Stimulated activated memory B cell treated with anti-CD40 and anti-IgM and Interleukin-4, amounts not matched to agents 10 μg/mL and 1 μg/mL and 100 μg/mL, for 72 hours (primary cell): ENCODE results near the gene ZNF485.
A peak's percentile ranks its signal among the peaks of the same experiment; 100 is the strongest.
"Not testable (repeated sequence)": the region's sequence is repeated elsewhere in the genome, so short reads cannot be mapped to it uniquely, and the experiment has no call there.

Source experiments
- ATAC-seq: fragments of 150-1000 bp; cut with Tn5 transposase; 2 replicates; pipeline ENCODE4 v1.10.0; 2021
- H3K27ac Mint-ChIP-seq: one replicate; pipeline ENCODE4 v1.8.0; 2022; ENCODE audit warnings: mild to moderate bottlenecking, mixed read lengths
- H3K27me3 Mint-ChIP-seq: one replicate; pipeline ENCODE4 v1.8.0; 2022; ENCODE audit warnings: mixed read lengths
- H3K36me3 Mint-ChIP-seq: one replicate; pipeline ENCODE4 v1.8.0; 2022; ENCODE audit warnings: mixed read lengths
- H3K4me1 Mint-ChIP-seq: one replicate; pipeline ENCODE4 v1.8.0; 2022; ENCODE audit warnings: mixed read lengths
- H3K4me3 Mint-ChIP-seq: one replicate; pipeline ENCODE4 v1.8.0; 2022; ENCODE audit warnings: mild to moderate bottlenecking, moderate library complexity, mixed read lengths
- H3K9me3 Mint-ChIP-seq: one replicate; pipeline ENCODE4 v1.8.0; 2022; ENCODE audit warnings: mixed read lengths

The ZNF485 gene

DNA sequence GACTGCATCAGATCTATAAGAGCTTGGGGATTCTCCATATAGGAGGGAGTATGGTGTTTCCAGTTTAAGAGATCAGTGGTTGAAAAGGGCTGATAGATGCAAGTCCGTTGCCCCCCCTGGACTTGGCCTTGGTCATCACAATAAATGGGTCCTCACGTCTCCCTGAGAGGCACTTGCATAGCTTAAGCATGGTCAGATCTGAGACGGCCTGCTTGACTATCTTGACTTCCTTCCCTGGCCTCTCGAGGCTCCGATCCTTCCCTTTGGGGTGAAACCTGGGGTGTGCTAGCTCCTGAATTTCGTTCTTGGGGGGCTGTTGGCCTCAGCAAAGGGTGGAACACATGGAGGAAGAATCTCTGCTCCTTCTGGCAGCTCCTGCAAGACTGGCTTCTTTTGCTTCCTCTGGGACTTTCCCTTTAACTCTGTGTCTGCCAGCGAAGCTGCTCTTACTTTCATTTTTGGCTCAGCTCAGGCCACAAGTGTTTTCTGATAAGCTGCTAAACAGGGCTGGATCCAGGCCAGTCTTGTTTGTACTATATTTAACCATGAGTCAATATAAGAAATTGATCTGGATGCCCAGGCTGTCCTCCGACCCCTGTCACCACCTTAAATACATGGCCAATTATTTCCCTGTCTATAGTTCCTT is 11.2 kb upstream of the ZNF485 start:
- Mint-ChIP-seq H3K9me3 (peaks cover 8% of the 10 kb centered on the region), H3K4me1 (peaks cover 24% of the 10 kb centered on the region), H3K27ac (peak overlapping the region; percentile 88), H3K27me3 (no peaks in the 10 kb centered on the region), H3K4me3 (peak overlapping the region; percentile 84), H3K36me3 (peaks cover 10% of the 10 kb centered on the region)
- peak; percentile 91 for ATAC-seq

DNA sequence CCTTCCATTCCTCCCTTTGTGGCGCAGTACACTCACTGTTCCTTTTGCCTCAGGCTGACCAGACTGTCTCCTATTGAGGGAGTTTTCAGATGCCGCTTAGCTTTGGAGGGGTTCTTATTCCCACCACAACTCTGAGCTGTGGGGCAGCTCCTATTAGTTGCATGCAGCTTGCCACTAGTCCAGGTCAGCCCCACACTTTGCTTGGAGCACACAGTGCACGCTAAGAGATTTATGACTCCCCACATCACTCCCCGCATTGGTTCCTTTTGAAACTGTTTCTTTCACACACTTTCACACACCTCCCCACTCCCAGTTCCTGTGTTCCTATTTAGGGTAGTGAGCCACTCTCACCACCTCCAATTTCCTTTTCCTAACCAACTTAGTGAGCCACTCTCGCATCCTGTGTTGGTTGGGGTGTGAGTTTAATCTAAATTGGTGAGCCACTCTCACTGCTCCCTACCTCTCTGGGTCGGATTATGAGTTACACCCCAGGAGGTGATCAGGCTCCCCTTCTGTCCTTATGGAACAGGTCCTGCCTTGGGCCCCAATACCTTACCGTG is 10.4 kb upstream of the ZNF485 start:
- ATAC-seq = peak; percentile 53
- Mint-ChIP-seq H3K4me3 (peak overlapping the region; percentile 27), H3K9me3 (peaks cover 6% of the 10 kb centered on the region), H3K4me1 (peaks cover 24% of the 10 kb centered on the region), H3K27ac (peak overlapping the region; percentile 88), H3K27me3 (no peaks in the 10 kb centered on the region), H3K36me3 (peaks cover 10% of the 10 kb centered on the region)

DNA sequence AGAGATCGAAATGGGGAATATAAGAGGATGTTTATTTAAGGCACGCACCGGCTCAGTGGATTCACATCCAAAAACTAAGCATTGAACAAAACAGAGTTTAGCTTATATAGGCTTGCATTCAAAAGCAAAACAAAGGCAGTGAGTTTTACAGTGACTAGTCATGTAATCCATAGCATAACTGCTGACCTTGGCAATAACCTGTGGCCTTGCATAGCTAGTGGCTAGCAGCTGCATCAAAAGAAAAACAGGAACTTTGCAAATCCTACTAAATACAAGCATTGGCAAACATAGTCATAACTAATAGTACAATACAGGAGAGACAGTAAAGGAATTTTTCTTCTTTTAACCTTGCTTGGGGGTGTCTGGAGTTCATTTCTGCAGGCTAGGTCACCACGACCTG is 9.7 kb upstream of the ZNF485 start:
- Mint-ChIP-seq H3K4me1 (peaks cover 24% of the 10 kb centered on the region), H3K27ac (no peak overlapping the region), H3K4me3 (no peak overlapping the region), H3K27me3 (no peaks in the 10 kb centered on the region), H3K9me3 (peaks cover 6% of the 10 kb centered on the region), H3K36me3 (peaks cover 10% of the 10 kb centered on the region)
- no peak for ATAC-seq

DNA sequence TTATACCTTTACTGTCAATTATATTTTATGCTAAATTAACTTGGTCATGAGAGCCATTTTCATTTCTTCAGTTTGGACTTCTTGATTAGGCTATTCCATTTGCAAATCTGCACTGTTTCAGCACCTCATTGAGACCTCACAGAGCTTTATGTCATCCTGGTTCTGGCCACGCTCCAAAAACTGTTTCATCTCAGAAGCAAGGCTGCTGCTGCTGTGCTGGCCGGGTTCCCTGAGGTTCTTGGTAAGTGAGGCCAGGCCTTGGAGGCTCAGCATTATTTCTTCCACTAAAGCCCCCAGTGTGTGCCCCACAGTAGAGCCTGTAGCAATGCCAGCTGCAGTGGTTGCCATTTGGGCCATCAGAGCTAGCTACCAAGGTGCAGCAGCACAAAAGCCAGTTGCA is 7.8 kb upstream of the ZNF485 start:
- peaks cover 8% of the 10 kb centered on the region for H3K27me3 Mint-ChIP-seq
- H3K9me3 Mint-ChIP-seq = peaks cover 6% of the 10 kb centered on the region
- no peak overlapping the region for H3K4me3 Mint-ChIP-seq
- H3K4me1 Mint-ChIP-seq = peaks cover 24% of the 10 kb centered on the region
- H3K36me3 Mint-ChIP-seq = peaks cover 6% of the 10 kb centered on the region
- no peak for ATAC-seq
- no peak overlapping the region for H3K27ac Mint-ChIP-seq

DNA sequence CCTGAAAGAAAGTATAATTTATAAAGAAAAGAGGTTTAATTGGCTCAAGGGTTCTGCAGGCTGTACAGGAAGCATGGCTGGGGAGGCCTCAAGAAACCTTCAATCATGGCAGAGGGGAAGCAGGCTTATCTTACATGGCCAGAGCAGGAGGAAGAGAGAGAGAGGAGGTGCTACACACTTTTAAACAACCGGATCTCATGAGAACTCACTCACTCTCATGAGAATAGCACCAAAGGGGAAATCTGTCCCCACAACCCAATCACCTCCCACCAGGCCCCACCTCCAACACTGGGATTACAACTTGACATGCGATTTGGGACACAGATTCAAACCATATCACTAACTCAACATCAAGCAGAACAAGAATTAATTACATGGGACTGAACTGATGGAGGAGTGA is 6.9 kb upstream of the ZNF485 start:
- Mint-ChIP-seq H3K4me3 (no peak overlapping the region), H3K4me1 (peaks cover 19% of the 10 kb centered on the region)
- ATAC-seq = no peak

DNA sequence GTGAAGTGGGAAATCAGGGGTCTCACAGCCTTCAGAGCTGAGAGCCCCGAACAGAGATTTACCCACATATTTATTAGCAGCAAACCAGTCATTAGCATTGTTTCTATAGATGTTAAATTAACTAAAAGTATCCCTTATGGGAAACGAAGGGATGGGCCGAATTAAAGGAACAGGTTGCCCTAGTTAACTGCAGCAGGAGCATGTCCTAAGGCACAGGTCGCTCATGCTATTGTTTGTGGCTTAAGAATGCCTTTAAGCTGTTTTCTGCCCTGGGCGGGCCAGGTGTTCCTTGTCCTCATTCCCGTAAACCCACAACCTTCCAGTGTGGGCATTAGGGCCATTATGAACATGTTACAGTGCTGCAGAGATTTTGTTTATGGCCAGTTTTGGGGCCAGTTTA is 4.7 kb upstream of the ZNF485 start:
- ATAC-seq, H3K27ac Mint-ChIP-seq, H3K27me3 Mint-ChIP-seq, H3K4me1 Mint-ChIP-seq, H3K4me3 Mint-ChIP-seq, H3K9me3 Mint-ChIP-seq, H3K36me3 Mint-ChIP-seq: not testable (repeated sequence)

More for the DNA sequence above, 6.9 kb upstream of the ZNF485 start:
- no peak overlapping the region for H3K27ac Mint-ChIP-seq
- H3K27me3 Mint-ChIP-seq = peaks cover 8% of the 10 kb centered on the region
- H3K36me3 Mint-ChIP-seq = peaks cover 1% of the 10 kb centered on the region
- peaks cover 3% of the 10 kb centered on the region for H3K9me3 Mint-ChIP-seq

DNA sequence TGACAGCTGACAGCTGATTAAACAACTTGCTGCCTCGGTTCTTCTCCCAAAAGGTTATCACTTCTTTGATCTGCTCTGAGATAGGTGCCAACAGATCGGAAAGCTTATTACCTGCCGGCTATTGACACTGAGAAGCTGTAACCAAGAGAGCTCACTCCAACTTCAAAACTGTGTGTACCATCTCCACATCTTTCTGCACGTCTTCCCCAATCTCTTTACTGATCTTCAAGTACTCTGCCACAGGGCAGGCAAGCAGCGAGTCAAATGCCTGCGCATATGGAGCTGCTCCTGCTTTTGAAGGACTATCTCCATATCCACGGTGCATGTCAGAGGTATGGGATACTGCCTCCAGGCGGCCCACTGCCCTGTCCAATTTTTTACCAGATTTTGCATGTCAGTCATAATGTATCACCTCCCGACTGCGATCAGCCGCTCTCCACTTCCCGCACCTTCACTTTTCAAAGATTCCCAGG is 352 bp upstream of the ZNF485 start:
- Mint-ChIP-seq H3K9me3 (peaks cover 6% of the 10 kb centered on the region), H3K27me3 (peaks cover 8% of the 10 kb centered on the region), H3K4me1 (peaks cover 37% of the 10 kb centered on the region), H3K27ac (peak overlapping the region; percentile 78), H3K36me3 (peaks cover 30% of the 10 kb centered on the region), H3K4me3 (peak overlapping the region; percentile 69)
- ATAC-seq = no peak

DNA sequence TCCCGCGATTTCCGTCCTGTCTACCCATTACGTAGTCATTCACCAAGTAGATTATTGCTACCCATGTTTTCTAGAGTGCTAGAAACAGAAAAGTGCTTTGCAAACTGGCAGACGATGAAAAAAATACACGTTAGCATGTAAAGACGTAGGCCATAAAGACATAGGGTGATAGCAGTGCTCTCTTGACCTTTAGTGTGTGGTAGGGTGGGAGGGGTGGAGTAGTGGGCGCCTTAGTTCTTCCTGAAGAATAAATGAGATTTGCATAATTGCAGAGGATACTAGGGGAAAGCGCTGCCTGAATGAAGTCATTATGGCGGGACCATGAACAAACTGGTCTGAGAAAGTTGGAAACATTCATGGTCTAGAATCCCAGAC is 948 bp downstream of the ZNF485 start:
- H3K9me3 Mint-ChIP-seq = peaks cover 3% of the 10 kb centered on the region
- peaks cover 3% of the 10 kb centered on the region for H3K27me3 Mint-ChIP-seq
- peaks cover 42% of the 10 kb centered on the region for H3K36me3 Mint-ChIP-seq
- H3K27ac Mint-ChIP-seq = peak overlapping the region; percentile 78
- ATAC-seq = no peak
- peaks cover 37% of the 10 kb centered on the region for H3K4me1 Mint-ChIP-seq
- peak overlapping the region; percentile 69 for H3K4me3 Mint-ChIP-seq

DNA sequence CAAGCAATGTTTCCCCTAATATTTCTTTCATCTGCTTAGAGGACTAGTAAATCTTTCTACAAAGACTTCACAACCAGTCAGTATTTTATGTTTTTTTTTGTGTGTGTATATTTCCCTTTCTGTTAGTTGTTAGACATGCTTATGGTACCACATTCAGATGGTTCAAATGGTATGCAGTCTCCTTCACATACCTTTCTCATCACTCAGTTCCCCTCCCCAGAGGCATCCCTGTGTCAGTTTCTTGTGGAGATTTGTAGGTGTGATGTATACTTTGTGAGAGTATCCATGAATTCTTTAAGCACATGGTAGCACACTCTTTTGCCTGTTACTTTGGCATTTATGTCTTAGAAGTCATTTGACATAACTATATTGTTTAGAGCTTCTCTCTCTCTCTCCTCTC is 4.4 kb downstream of the ZNF485 start:
- Mint-ChIP-seq H3K9me3 (peaks cover 15% of the 10 kb centered on the region), H3K27me3 (no peaks in the 10 kb centered on the region), H3K4me3 (no peak overlapping the region), H3K36me3 (peaks cover 77% of the 10 kb centered on the region), H3K4me1 (peaks cover 37% of the 10 kb centered on the region), H3K27ac (no peak overlapping the region)
- no peak for ATAC-seq

DNA sequence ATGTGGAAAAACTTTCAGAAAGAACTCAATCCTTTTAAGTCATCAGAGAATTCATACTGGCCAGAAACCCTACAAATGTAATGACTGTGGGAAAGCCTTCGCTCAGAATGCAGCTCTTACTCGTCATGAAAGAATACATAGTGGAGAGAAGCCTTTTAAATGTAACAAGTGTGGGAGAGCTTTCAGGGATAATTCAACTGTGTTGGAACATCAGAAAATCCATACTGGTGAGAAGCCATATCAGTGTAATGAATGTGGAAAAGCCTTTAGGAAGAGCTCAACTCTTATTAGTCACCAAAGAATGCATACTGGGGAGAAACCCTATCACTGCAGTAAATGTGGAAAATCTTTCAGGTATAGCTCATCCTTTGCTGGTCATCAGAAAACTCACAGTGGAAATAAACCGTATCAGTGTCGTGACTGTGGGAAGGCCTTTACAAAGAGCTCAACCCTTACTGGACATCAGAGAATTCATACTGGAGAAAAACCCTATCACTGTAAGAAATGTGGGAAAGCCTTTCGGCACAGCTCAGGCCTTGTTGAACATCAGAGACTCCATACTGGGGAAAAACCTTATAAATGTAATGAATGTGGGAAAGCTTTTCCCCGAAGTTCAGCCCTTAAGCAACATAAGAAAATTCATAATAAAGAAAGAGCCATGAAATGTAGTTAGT is 10.6 kb downstream of the ZNF485 start:
- ATAC-seq = no peak
- peaks cover 55% of the 10 kb centered on the region for H3K36me3 Mint-ChIP-seq
- no peak overlapping the region for H3K4me3 Mint-ChIP-seq
- peaks cover 32% of the 10 kb centered on the region for H3K9me3 Mint-ChIP-seq
- no peaks in the 10 kb centered on the region for H3K4me1 Mint-ChIP-seq
- H3K27me3 Mint-ChIP-seq = no peaks in the 10 kb centered on the region
- no peak overlapping the region for H3K27ac Mint-ChIP-seq

DNA sequence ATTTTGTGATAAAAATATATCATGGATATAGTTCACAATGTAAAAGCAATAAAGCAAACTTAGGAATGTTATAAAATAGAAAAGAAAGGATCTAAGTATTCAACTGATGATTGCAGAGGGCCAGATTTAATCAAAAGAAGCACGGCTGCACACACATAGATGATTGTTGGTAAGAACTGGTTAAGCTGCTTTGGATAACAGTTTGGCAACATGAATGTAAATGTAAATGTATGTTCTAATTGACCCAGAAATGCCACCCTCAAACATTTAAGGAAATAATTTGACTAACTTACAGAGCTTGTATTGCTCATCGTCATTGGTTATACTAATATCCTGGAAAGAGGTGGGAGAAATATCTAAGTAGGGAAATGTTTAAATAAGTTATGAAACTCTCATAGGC is 13.1 kb downstream of the ZNF485 start:
- no peak for ATAC-seq
- peaks cover 6% of the 10 kb centered on the region for H3K4me1 Mint-ChIP-seq
- peaks cover 23% of the 10 kb centered on the region for H3K9me3 Mint-ChIP-seq
- H3K27me3 Mint-ChIP-seq = no peaks in the 10 kb centered on the region
- no peak overlapping the region for H3K27ac Mint-ChIP-seq
- no peak overlapping the region for H3K4me3 Mint-ChIP-seq
- H3K36me3 Mint-ChIP-seq = peaks cover 29% of the 10 kb centered on the region

DNA sequence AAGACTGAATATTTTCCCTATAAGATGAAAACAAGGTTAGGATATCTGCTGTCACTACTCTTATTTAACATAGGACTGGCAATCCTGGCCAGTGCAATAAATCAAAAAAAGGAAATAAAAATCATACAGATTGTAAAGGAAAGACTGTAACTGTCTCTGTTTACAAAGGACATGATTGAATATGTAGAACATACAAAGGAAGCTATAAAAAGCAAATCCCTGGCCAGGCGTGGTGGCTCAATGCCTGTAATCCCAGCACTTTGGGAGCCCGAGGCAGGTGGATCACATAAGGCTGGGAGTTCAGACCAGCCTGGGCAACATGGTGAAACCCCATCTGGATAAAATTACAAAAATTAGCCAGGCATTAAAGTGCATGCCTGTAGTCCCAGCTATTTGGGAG is 15.8 kb downstream of the ZNF485 start:
- Mint-ChIP-seq H3K27ac (no peak overlapping the region), H3K4me1 (peaks cover 6% of the 10 kb centered on the region), H3K27me3 (no peaks in the 10 kb centered on the region), H3K4me3 (no peak overlapping the region), H3K9me3 (peaks cover 6% of the 10 kb centered on the region), H3K36me3 (peaks cover 3% of the 10 kb centered on the region)
- no peak for ATAC-seq

DNA sequence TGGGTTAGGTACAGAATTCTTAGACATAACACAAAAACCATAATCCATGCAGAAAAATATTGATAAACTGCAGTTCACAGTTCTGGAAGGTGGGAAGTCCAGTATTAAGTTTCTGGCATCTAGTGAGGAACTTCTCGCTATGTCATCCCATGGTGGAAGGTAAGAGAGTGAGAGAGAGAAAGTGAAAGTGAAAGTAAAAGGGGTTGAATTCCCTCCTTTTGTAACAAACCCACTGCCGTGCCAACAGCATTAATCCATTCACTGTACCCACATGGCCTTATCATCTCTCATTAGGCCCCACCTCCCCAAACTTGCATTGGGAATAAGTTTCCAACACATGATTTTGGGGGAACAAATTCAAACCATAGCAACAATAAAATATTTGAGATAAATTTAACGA is 17.1 kb downstream of the ZNF485 start:
- H3K4me1 Mint-ChIP-seq = peaks cover 6% of the 10 kb centered on the region
- H3K9me3 Mint-ChIP-seq = peaks cover 6% of the 10 kb centered on the region
- H3K4me3 Mint-ChIP-seq = no peak overlapping the region
- H3K27ac Mint-ChIP-seq = no peak overlapping the region
- no peaks in the 10 kb centered on the region for H3K36me3 Mint-ChIP-seq
- no peaks in the 10 kb centered on the region for H3K27me3 Mint-ChIP-seq
- ATAC-seq = no peak

DNA sequence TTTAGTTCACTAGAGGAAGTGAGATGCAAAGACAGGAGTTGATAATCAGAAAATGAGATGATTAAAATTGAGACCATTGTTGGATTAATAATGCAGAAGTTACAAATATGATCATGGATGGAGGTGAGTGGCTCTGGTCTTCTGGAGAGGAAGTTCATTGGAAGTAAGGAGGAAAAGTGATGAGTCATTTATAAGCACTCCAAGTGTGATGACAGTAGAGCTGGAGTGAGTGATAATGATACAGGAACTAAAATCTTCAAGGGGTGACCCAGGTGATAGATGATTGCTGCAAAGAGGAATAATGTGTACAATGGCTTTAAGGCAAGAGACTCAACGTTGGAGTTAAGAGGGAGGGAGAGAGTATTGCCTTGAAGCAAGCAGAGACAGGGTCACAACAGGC is 21.7 kb downstream of the ZNF485 start:
- ATAC-seq = no peak
- H3K27ac Mint-ChIP-seq = no peak overlapping the region
- H3K4me3 Mint-ChIP-seq = no peak overlapping the region
- no peaks in the 10 kb centered on the region for H3K36me3 Mint-ChIP-seq
- H3K4me1 Mint-ChIP-seq = peaks cover 6% of the 10 kb centered on the region
- no peaks in the 10 kb centered on the region for H3K27me3 Mint-ChIP-seq
- H3K9me3 Mint-ChIP-seq = peaks cover 11% of the 10 kb centered on the region

DNA sequence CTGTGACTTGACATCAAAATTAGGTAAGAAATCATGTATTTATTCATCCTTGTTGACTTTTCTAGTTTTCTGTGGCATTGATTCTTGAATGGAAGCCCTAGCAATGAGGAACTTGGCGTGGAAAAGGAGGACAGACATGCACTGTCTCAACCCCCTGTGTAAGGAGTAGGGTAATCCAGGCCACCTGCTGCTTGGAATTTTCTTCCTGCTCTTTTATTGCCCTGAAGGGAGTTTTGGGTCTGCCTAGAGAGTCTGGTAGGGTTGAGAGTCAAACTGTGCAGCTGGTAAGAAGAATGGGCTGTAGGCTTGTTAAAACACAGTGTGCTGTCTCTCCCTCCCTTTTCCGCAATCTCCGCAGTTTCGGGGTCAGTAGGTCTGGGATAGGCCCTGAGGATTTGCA is 22.7 kb downstream of the ZNF485 start:
- H3K27ac Mint-ChIP-seq = no peak overlapping the region
- H3K4me1 Mint-ChIP-seq = no peaks in the 10 kb centered on the region

DNA sequence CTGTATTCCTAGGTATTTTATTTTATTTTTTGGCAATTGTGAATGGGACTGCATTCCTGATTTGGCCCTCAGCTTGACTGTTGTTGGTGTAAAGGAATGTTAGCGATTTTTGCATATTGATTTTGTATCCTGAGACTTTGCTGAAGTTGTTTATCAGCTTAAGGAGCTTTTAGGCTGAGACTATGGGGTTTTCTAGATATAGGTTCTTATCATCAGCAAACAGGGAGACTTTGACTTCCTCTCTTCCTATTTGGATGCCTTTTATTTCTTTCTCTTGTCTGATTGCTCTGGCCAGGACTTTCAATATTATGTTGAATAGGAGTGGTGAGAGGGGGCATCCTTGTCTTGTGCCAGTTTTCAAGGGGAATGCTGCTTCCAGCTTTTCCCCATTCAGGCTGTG is 29.6 kb downstream of the ZNF485 start:
- H3K36me3 Mint-ChIP-seq, H3K4me3 Mint-ChIP-seq, H3K27me3 Mint-ChIP-seq, H3K4me1 Mint-ChIP-seq, H3K27ac Mint-ChIP-seq, ATAC-seq: not testable (repeated sequence)
- H3K9me3 Mint-ChIP-seq = peaks cover 16% of the 10 kb centered on the region

More for the DNA sequence above, 22.7 kb downstream of the ZNF485 start:
- no peaks in the 10 kb centered on the region for H3K36me3 Mint-ChIP-seq
- no peaks in the 10 kb centered on the region for H3K27me3 Mint-ChIP-seq
- no peak overlapping the region for H3K4me3 Mint-ChIP-seq
- no peak for ATAC-seq
- H3K9me3 Mint-ChIP-seq = peaks cover 15% of the 10 kb centered on the region
